Skeletal muscle cell (primary cell): ENCODE data around the gene FTCD.
"Not testable (repeated sequence)": the region's sequence is repeated elsewhere in the genome, so short reads cannot be mapped to it uniquely, and the experiment has no call there.

Experiments
- DNase-seq: peaks from one replicate; pipeline ENCODE4 v3.0.0-alpha.2; 2010; ENCODE audit warnings: low read depth
- H3K4me3 ChIP-seq: 2 replicates; pipeline ENCODE4 v1.5.1; 2011; ENCODE audit warnings: low read depth, mild to moderate bottlenecking, control low read depth, low read length, moderate library complexity

The FTCD gene

DNA sequence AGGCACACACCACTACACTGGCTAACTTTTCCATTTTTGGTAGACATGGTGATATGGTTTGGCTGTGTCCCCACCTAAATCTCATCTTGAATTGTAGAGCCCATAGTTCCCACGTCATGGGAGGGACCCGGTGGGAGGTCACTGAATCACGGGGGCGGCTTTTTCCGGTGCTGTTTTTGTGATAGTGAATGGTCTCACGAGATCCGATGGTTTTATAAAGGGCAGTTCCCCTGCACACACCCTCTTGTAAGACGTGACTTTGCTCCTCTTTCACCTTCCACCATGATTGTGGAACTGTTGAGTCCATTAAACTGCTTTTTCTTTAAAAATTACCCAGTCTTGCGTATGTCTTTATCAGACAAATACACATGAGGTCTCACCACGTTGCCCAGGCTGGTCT is 1.3 kb upstream of the FTCD start:
- H3K4me3 ChIP-seq: no peak overlapping the region
- no peak for DNase-seq

DNA sequence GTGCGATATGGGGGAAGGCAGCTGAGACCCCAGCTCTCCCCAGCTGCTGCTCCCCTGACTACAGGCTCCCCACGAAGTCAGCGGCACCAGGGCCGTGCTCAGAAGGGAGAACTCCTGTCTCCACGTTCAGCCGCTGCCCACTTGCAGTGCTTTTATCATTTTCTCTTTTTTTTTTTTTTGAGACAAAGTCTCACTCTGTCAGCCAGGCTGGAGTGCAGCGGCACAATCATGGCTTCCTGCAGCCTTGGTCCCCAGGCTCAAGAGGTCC is 933 bp upstream of the FTCD start:
- no peak overlapping the region for H3K4me3 ChIP-seq
- no peak for DNase-seq

- DNase-seq: no peak
- no peak overlapping the region for H3K4me3 ChIP-seq
Observed at GRCh38 chr21:46154955-46155513, 345 bp downstream of the FTCD start.

DNA sequence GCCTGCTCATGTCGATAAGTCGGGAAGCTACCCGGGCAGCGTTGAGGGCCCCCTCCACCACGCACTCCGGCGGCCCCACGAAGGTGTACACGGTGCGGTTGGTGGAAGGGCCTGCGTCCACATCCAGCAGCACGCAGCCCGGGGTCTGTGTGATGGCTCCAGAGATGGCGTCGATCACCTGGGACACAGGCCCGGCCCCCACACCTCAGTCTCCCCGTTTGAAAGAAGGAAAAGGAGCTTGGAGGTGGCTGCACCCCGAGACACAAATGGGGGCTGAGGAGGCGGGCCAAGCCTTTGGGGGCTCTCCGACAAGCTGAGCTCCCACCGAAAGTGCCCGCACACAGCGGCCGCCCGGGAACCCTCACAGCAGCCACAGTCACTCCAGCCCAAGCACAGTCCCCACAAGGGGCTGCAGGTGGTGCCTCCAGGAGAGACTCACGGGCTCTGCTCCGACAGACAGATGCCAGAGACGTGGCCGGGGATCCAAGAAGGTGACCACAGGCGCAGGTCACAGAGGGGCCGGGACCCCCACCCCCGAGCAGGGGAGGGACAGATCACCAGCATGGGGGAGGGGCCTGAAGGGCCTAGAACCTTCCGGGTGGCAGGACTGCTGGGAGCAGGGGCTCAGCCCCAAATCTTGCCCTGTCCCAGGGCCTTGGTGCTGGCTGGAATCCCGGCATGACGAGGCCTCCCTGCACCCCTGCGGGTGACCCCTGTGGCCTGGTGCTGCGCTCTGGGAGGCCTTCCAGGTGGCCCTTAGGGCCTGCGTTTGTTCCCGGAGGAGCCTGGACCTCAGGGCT is 1.0 kb downstream of the FTCD start:
- no peak overlapping the region for H3K4me3 ChIP-seq

GRCh38 chr21:46153247-46154154 is 1.9 kb downstream of the FTCD start:
- DNase-seq: no peak
- no peak overlapping the region for H3K4me3 ChIP-seq

More for the DNA sequence above, 1.0 kb downstream of the FTCD start:
- DNase-seq: no peak

GRCh38 chr21:46152927-46153246 is 2.5 kb downstream of the FTCD start:
- no peak overlapping the region for H3K4me3 ChIP-seq
- DNase-seq: no peak

GRCh38 chr21:46151989-46152926 is 3.1 kb downstream of the FTCD start:
- H3K4me3 ChIP-seq: no peak overlapping the region
- no peak for DNase-seq

GRCh38 chr21:46151261-46151988 is 4.0 kb downstream of the FTCD start:
- no peak for DNase-seq
- H3K4me3 ChIP-seq: no peak overlapping the region

GRCh38 chr21:46150491-46151121 is 4.8 kb downstream of the FTCD start:
- DNase-seq: no peak
- no peak overlapping the region for H3K4me3 ChIP-seq

GRCh38 chr21:46150073-46150472 is 5.3 kb downstream of the FTCD start:
- H3K4me3 ChIP-seq: no peak overlapping the region
- DNase-seq: no peak

DNA sequence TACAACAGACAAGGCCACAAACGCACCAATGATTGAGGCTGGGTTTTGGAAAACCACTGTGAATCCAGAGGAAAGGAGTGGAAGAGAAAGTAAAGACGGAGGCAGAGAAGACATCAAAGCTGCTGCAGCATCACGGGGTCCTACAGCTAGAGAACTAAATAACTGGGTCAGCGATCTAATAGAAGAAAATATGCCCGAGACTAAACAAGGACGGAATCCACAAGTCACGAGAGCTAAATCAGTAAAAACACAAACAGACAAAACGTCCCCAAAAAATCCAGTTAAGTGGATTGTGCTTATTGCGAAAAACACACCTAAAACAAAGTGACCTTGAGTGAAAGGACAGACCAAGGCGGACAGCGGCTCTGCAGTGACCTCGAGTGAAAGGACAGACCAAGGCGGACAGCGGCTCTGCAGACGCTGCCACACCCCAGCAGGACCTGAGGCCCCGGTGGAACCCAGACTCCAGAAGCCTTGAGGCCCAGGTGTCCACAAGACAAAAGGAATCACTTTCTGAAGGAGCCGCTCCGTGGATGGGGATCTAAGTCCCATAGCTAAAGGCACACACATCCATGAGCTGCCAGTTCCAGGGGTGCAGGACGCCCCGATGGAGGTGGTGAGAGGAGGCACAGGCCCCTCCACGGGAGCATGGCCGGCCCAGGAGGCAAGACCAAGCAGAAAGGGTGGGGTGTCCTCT is 6.0 kb downstream of the FTCD start:
- H3K4me3 ChIP-seq: no peak overlapping the region
- no peak for DNase-seq

DNA sequence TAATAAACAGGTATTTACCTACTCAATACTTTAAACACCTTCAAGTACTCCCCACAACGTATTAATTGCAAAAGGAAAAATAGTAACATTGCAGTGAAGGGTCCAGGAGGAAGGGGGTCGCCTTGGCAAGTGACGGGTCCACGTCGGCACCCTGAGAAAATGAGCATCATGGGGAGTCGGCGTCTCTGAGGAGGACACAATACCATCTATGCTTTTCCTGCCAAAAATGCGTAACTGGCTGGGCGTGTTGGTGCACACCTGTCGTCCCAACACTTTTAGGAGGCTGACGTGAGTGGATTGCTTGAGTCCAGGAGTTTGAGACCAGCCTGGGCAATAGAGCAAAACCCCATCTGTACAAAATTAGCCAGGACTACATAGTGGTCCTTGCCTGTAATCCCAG is 7.3 kb downstream of the FTCD start:
- DNase-seq: no peak
- no peak overlapping the region for H3K4me3 ChIP-seq

DNA sequence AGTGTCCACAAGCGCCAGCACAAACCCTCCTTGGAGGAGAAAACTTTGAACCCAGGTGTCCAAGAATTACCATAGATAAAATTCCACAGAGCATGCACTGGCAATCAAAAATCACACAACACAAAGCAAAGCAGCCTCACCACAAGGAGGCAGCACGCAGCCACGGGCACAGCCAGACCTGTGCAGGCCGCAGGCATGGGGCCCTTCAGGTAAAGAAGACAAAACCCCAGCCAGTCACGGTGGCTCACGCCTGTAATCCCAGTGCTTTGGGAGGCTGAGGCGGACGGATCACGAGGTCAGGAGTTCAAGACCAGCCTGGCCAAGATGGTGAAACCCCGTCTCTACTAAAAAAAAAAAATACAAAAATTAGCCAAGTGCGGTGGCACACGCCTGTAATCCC is 8.0 kb downstream of the FTCD start:
- H3K4me3 ChIP-seq, DNase-seq: not testable (repeated sequence)

DNA sequence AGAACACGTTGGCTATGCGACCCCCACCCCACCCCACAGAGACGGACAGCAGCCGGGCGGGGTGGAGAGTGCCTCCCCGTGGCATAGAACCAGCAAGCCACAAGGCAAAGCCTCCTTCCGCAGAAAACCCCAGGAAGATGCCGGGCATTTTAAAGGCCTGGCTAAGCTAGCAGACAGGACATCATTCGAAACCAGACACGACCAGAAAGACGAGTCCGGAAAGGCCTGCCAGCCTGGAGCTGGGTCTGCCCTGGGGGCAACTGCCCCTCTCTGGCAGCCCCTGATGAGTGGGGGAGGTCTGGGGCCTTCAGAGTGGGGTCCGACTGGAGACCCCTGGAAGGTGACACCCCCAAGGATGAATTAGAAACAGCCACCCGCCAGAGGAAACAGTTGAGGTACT is 8.5 kb downstream of the FTCD start:
- no peak for DNase-seq
- H3K4me3 ChIP-seq: no peak overlapping the region

GRCh38 chr21:46145840-46146691 is 9.3 kb downstream of the FTCD start:
- no peak overlapping the region for H3K4me3 ChIP-seq
- no peak for DNase-seq

- no peak for DNase-seq
- H3K4me3 ChIP-seq: no peak overlapping the region
Observed at GRCh38 chr21:46145159-46145839, 10.1 kb downstream of the FTCD start.
